H9 (cell line): ENCODE measurements around the gene PARPBP. TPM values are rescaled to one million over a fixed set of nuclear protein-coding genes. Genes with fewer than 3 reads are reported as not detected.

Source experiments
- DNase-seq: peaks from one replicate; pipeline ENCODE4 v3.0.0-alpha.2; 2017
- H2AFZ ChIP-seq: one replicate; pipeline ENCODE4 v1.6.1; 2013; ENCODE audit warnings: mild to moderate bottlenecking, low read length, control low read depth, moderate library complexity
- H2AK5ac ChIP-seq: 2 replicates; pipeline ENCODE4 v1.6.1; 2013; ENCODE audit warnings: low read length, control low read depth, mixed read lengths; ENCODE audit not compliant: insufficient read length
- H2BK120ac ChIP-seq: one replicate; pipeline ENCODE4 v1.6.1; 2013; ENCODE audit warnings: low read depth, mild to moderate bottlenecking, low read length, control low read depth, inconsistent platforms; ENCODE audit not compliant: poor library complexity, severe bottlenecking
- H2BK12ac ChIP-seq: 2 replicates; pipeline ENCODE4 v1.6.1; 2013; ENCODE audit warnings: low read length, control low read depth, mixed read lengths, low read depth; ENCODE audit not compliant: insufficient read length
- H2BK15ac ChIP-seq: 2 replicates; pipeline ENCODE4 v1.6.1; 2013; ENCODE audit warnings: low read depth, low read length, control low read depth
- H2BK20ac ChIP-seq: one replicate; pipeline ENCODE4 v1.6.1; 2013; ENCODE audit warnings: low read depth, mild to moderate bottlenecking, low read length, control low read depth, inconsistent platforms; ENCODE audit not compliant: poor library complexity, severe bottlenecking
- H2BK5ac ChIP-seq: 2 replicates; pipeline ENCODE4 v1.6.1; 2013; ENCODE audit warnings: low read length, control low read depth, mixed read lengths; ENCODE audit not compliant: insufficient read length
- H3K14ac ChIP-seq: 2 replicates; pipeline ENCODE4 v1.6.1; 2013; ENCODE audit warnings: low read length, control low read depth; ENCODE audit not compliant: insufficient read depth
- H3K18ac ChIP-seq: 2 replicates; pipeline ENCODE4 v1.6.1; 2013; ENCODE audit warnings: low read depth, mild to moderate bottlenecking, mixed read lengths, low read length, control low read depth; ENCODE audit not compliant: insufficient read length
- H3K23ac ChIP-seq: 2 replicates; pipeline ENCODE4 v1.6.1; 2013; ENCODE audit warnings: low read length, control low read depth, mixed read lengths, low read depth; ENCODE audit not compliant: insufficient read length
- H3K23me2 ChIP-seq: 2 replicates; pipeline ENCODE4 v1.6.1; 2013; ENCODE audit warnings: low read depth, mild to moderate bottlenecking, mixed read lengths, low read length, control low read depth; ENCODE audit not compliant: insufficient read length, poor library complexity, severe bottlenecking
- H3K27ac ChIP-seq: 2 replicates; pipeline ENCODE4 v1.5.1; 2013; ENCODE audit warnings: low read length, control low read depth, mixed read lengths, low read depth; ENCODE audit not compliant: insufficient read length
- H3K27me3 ChIP-seq: 2 replicates; pipeline ENCODE4 v1.6.1; 2013; ENCODE audit warnings: low read length, control low read depth, inconsistent platforms; ENCODE audit not compliant: insufficient read depth
- H3K4ac ChIP-seq: 2 replicates; pipeline ENCODE4 v1.6.1; 2013; ENCODE audit warnings: low read depth, mild to moderate bottlenecking, control low read depth, inconsistent platforms, low read length, moderate library complexity
- H3K4me1 ChIP-seq: 2 replicates; pipeline ENCODE4 v1.6.1; 2013; ENCODE audit warnings: low read length, control low read depth, inconsistent platforms; ENCODE audit not compliant: insufficient read depth
- H3K4me2 ChIP-seq: 2 replicates; pipeline ENCODE4 v1.6.1; 2013; ENCODE audit warnings: low read length, control low read depth, mixed read lengths; ENCODE audit not compliant: insufficient read length, insufficient read depth
- H3K56ac ChIP-seq: 2 replicates; pipeline ENCODE4 v1.6.1; 2013; ENCODE audit warnings: low read depth, mild to moderate bottlenecking, mixed read lengths, low read length, control low read depth; ENCODE audit not compliant: insufficient read length
- H3K79me1 ChIP-seq: 2 replicates; pipeline ENCODE4 v1.6.1; 2013; ENCODE audit warnings: low read depth, mild to moderate bottlenecking, moderate library complexity, low read length, control low read depth, inconsistent platforms; ENCODE audit not compliant: insufficient read depth, poor library complexity, severe bottlenecking
- H3K79me2 ChIP-seq: 2 replicates; pipeline ENCODE4 v1.6.1; 2013; ENCODE audit warnings: low read length, control low read depth, inconsistent platforms; ENCODE audit not compliant: insufficient read depth
- H3K9ac ChIP-seq: 2 replicates; pipeline ENCODE4 v1.6.1; 2013; ENCODE audit warnings: low read length, control low read depth, mixed read lengths; ENCODE audit not compliant: insufficient read length; ENCODE audit errors: extremely low read depth
- H3K9me3 ChIP-seq: one replicate; pipeline ENCODE4 v1.6.1; 2013; ENCODE audit warnings: low read depth, low read length, inconsistent platforms; ENCODE audit not compliant: control insufficient read depth
- H3T11ph ChIP-seq: one replicate; pipeline ENCODE4 v1.6.1; 2013; ENCODE audit warnings: mild to moderate bottlenecking, low read length, control low read depth, inconsistent platforms
- H4K20me1 ChIP-seq: one replicate; pipeline ENCODE4 v1.6.1; 2013; ENCODE audit not compliant: control insufficient read depth, insufficient read length, insufficient read depth
- H4K5ac ChIP-seq: 2 replicates; pipeline ENCODE4 v1.6.1; 2013; ENCODE audit warnings: low read depth, mild to moderate bottlenecking, mixed read lengths, low read length, control low read depth; ENCODE audit not compliant: insufficient read length
- H4K8ac ChIP-seq: replicated peaks from 2 replicates; pipeline ENCODE4 v1.6.1; 2013; ENCODE audit warnings: low read length, control low read depth, mixed read lengths, low read depth; ENCODE audit not compliant: insufficient read length
- H4K91ac ChIP-seq: 2 replicates; pipeline ENCODE4 v1.6.1; 2013; ENCODE audit warnings: low read depth, mild to moderate bottlenecking, moderate library complexity, mixed read lengths, low read length, control low read depth; ENCODE audit not compliant: insufficient read length
- H3K27ac Mint-ChIP-seq, 3 experiments: 2 replicates in 2 of 3; 3 replicates in 1 of 3; pipeline ENCODE4 v1.8.0; 2020 to 2021; ENCODE audit warnings: mixed read lengths in 3 of 3, mild to moderate bottlenecking in 1 of 3, moderate library complexity in 1 of 3
- H3K27me3 Mint-ChIP-seq: 2 replicates; pipeline ENCODE4 v1.8.0; 2021; ENCODE audit warnings: low read depth, mild to moderate bottlenecking, moderate library complexity, mixed read lengths
- H3K36me3 Mint-ChIP-seq, 3 experiments: 2 replicates in 2 of 3; 3 replicates in 1 of 3; pipeline ENCODE4 v1.8.0; 2020 to 2021; ENCODE audit warnings: low read depth in 3 of 3, mixed read lengths in 3 of 3; ENCODE audit not compliant: insufficient read depth in 1 of 3
- H3K4me1 Mint-ChIP-seq, 2 experiments: 2 replicates each; pipeline ENCODE4 v1.8.0; 2020; ENCODE audit warnings: mixed read lengths in 2 of 2
- H3K4me3 Mint-ChIP-seq, 2 experiments: 2 replicates in 1 of 2; 3 replicates in 1 of 2; pipeline ENCODE4 v1.8.0; 2020 to 2021; ENCODE audit warnings: mild to moderate bottlenecking in 2 of 2, mixed read lengths in 2 of 2, moderate library complexity in 1 of 2
- H3K9me3 Mint-ChIP-seq, 2 experiments: 2 replicates in 1 of 2; 3 replicates in 1 of 2; pipeline ENCODE4 v1.8.0; 2020; ENCODE audit warnings: mild to moderate bottlenecking in 2 of 2, mixed read lengths in 2 of 2, moderate library complexity in 1 of 2
- CTCF ChIP-seq: fragments of 200-600 bp; sonication (generic); conservative IDR thresholded peaks from 3 replicates; pipeline ENCODE4 v1.8.0; 2021; ENCODE audit warnings: antibody characterized with exemption, mild to moderate bottlenecking
- WGBS: extraction: QIAGEN DNeasy Blood & Tissue Kit; methylation state at CpG from one replicate; pipeline ENCODE4 v1.1.7; 2013; ENCODE audit warnings: missing lambda C conversion rate, low lambda C conversion rate, mixed read lengths; ENCODE audit not compliant: insufficient read length; ENCODE audit errors: extremely low coverage; 5-methylcytosine and 5-hydroxymethylcytosine counted together
- total RNA-seq: library from RNA; stranded (reverse); gene quantifications from 2 replicates; pipeline ENCODE4 v1.2.1, GENCODE V29; 2021

PARPBP gene
- total RNA-seq, 1 experiment from 2014 or later, result 32.1 TPM

GRCh38 chr12:102163383-102163782 is 43.4 kb downstream of the PARPBP start:
- Histone ChIP-seq H3K4me1 (no peaks in the 10 kb centered on the region), H3K23ac (no peak overlapping the region), H3K14ac (no peak overlapping the region), H3K4ac (no peak overlapping the region), H4K91ac (no peak overlapping the region), H3K79me2 (no peaks in the 10 kb centered on the region), H3K27ac (no peak overlapping the region), H2BK15ac (no peak overlapping the region), H2BK120ac (no peak overlapping the region), H4K8ac (no peak overlapping the region), H3T11ph (no peak overlapping the region), H3K79me1 (no peaks in the 10 kb centered on the region), H4K5ac (no peak overlapping the region), H3K4me2 (no peak overlapping the region), H3K9ac (no peak overlapping the region), H2BK12ac (no peak overlapping the region), H2BK20ac (no peak overlapping the region), H2AK5ac (no peak overlapping the region), H2BK5ac (no peak overlapping the region), H3K23me2 (no peaks in the 10 kb centered on the region), H3K9me3 (no peaks in the 10 kb centered on the region), H3K56ac (no peak overlapping the region), H2AFZ (no peak overlapping the region), H4K20me1 (no peaks in the 10 kb centered on the region), H3K27me3 (no peaks in the 10 kb centered on the region), H3K18ac (no peak overlapping the region)
- no peak for DNase-seq
- WGBS, result no CpG with 5 or more reads among the region's 1 CpG
- no peaks in the 10 kb centered on the region for H3K27me3 Mint-ChIP-seq
- no peak overlapping the region for H3K4me3 Mint-ChIP-seq
- peaks cover 0 to 2% (median 0%) of the 10 kb centered on the region in 3 experiments; a peak in 1 of 7 replicates for H3K36me3 Mint-ChIP-seq
- H3K4me1 Mint-ChIP-seq, result no peaks in the 10 kb centered on the region
- no peaks in the 10 kb centered on the region for H3K9me3 Mint-ChIP-seq
- TF ChIP-seq CTCF, result no peak
- no peak overlapping the region for H3K27ac Mint-ChIP-seq
